BLaER1 (cell line): Measurements from ENCODE around the gene MMS19.

Source experiments
- H3K27ac ChIP-seq: shearing (Covaris generic); formaldehyde crosslinking; 2 replicates; pipeline ENCODE4 v1.8.1; 2022
- H3K27me3 ChIP-seq: shearing (Covaris generic); formaldehyde crosslinking; 2 replicates; pipeline ENCODE4 v1.8.1; 2022
- H3K36me3 ChIP-seq: shearing (Covaris generic); formaldehyde crosslinking; 2 replicates; pipeline ENCODE4 v1.8.1; 2022
- H3K4me1 ChIP-seq: shearing (Covaris generic); formaldehyde crosslinking; 2 replicates; pipeline ENCODE4 v1.8.1; 2022
- H3K4me2 ChIP-seq: shearing (Covaris generic); formaldehyde crosslinking; 2 replicates; pipeline ENCODE4 v1.8.1; 2022
- H3K4me3 ChIP-seq: shearing (Covaris generic); formaldehyde crosslinking; 2 replicates; pipeline ENCODE4 v1.8.1; 2022
- H3K9ac ChIP-seq: shearing (Covaris generic); formaldehyde crosslinking; 2 replicates; pipeline ENCODE4 v1.8.1; 2022
- H3K9me3 ChIP-seq: shearing (Covaris generic); formaldehyde crosslinking; 2 replicates; pipeline ENCODE4 v1.8.1; 2022
- H4K20me1 ChIP-seq: shearing (Covaris generic); formaldehyde crosslinking; 2 replicates; pipeline ENCODE4 v1.8.1; 2022
- Cebpa-rat ChIP-seq: shearing (Covaris generic); IDR thresholded peaks from 2 replicates; pipeline ENCODE4 v1.8.1; 2022

The MMS19 gene

GRCh38 chr10:97468162-97468561 is 30.1 kb downstream of the MMS19 start:
- TF ChIP-seq Cebpa-rat = no peak
- H3K4me1 ChIP-seq = no peaks in the 10 kb centered on the region; the same call in 1 of the 2 replicates
- no peak overlapping the region for H3K27ac ChIP-seq
- no peaks in the 10 kb centered on the region for H3K27me3 ChIP-seq
- no peak overlapping the region for H3K4me3 ChIP-seq
- H3K9ac ChIP-seq = no peak overlapping the region
- H4K20me1 ChIP-seq = peaks cover 34% of the 10 kb centered on the region
- H3K36me3 ChIP-seq = peaks cover 98% of the 10 kb centered on the region
- H3K9me3 ChIP-seq = no peaks in the 10 kb centered on the region
- H3K4me2 ChIP-seq = no peak overlapping the region

- Histone ChIP-seq H3K4me1 (no peaks in the 10 kb centered on the region; the same call in 1 of the 2 replicates), H3K4me3 (no peak overlapping the region), H3K9ac (no peak overlapping the region), H3K4me2 (no peak overlapping the region), H3K9me3 (no peaks in the 10 kb centered on the region), H3K36me3 (peaks cover 98% of the 10 kb centered on the region), H3K27me3 (no peaks in the 10 kb centered on the region), H3K27ac (no peak overlapping the region), H4K20me1 (peaks cover 40% of the 10 kb centered on the region)
- TF ChIP-seq Cebpa-rat = no peak
These were observed 31.5 kb downstream of the MMS19 start for GRCh38 chr10:97466755-97467154.

- TF ChIP-seq Cebpa-rat = no peak
- H3K9me3 ChIP-seq = no peaks in the 10 kb centered on the region
- no peak overlapping the region for H3K9ac ChIP-seq
- no peak overlapping the region for H3K27ac ChIP-seq
- no peak overlapping the region for H3K4me2 ChIP-seq
- no peaks in the 10 kb centered on the region; the same call in 1 of the 2 replicates for H3K4me1 ChIP-seq
- H4K20me1 ChIP-seq = peaks cover 46% of the 10 kb centered on the region
- H3K36me3 ChIP-seq = peaks cover 100% of the 10 kb centered on the region
- H3K27me3 ChIP-seq = no peaks in the 10 kb centered on the region
- no peak overlapping the region for H3K4me3 ChIP-seq
These were observed 32.2 kb downstream of the MMS19 start for GRCh38 chr10:97465982-97466381.

- Histone ChIP-seq H3K4me3 (no peak overlapping the region), H4K20me1 (peaks cover 46% of the 10 kb centered on the region), H3K4me2 (no peak overlapping the region), H3K27ac (no peak overlapping the region), H3K36me3 (peaks cover 100% of the 10 kb centered on the region), H3K9me3 (no peaks in the 10 kb centered on the region), H3K27me3 (no peaks in the 10 kb centered on the region), H3K9ac (no peak overlapping the region), H3K4me1 (no peaks in the 10 kb centered on the region; the same call in 1 of the 2 replicates)
- TF ChIP-seq Cebpa-rat = no peak
These were observed 34.0 kb downstream of the MMS19 start for GRCh38 chr10:97464226-97464625.

- no peak overlapping the region for H3K9ac ChIP-seq
- H3K27me3 ChIP-seq = no peaks in the 10 kb centered on the region
- no peak overlapping the region for H3K4me2 ChIP-seq
- H3K4me3 ChIP-seq = no peak overlapping the region
- no peaks in the 10 kb centered on the region; the same call in 1 of the 2 replicates for H3K4me1 ChIP-seq
- TF ChIP-seq Cebpa-rat = peak; percentile 65; the same call in 1 of the 2 replicates
- no peaks in the 10 kb centered on the region for H3K9me3 ChIP-seq
- peaks cover 100% of the 10 kb centered on the region for H3K36me3 ChIP-seq
- no peak overlapping the region for H3K27ac ChIP-seq
- H4K20me1 ChIP-seq = peaks cover 46% of the 10 kb centered on the region
These were observed 34.7 kb downstream of the MMS19 start for GRCh38 chr10:97463363-97464132.

- H3K4me1 ChIP-seq = no peaks in the 10 kb centered on the region
- H4K20me1 ChIP-seq = peaks cover 41% of the 10 kb centered on the region
These were observed 35.9 kb downstream of the MMS19 start for GRCh38 chr10:97462309-97462708.

GRCh38 chr10:97459933-97460332 is 38.3 kb downstream of the MMS19 start:
- no peak overlapping the region for H3K4me2 ChIP-seq
- TF ChIP-seq Cebpa-rat = no peak
- peaks cover 48% of the 10 kb centered on the region for H4K20me1 ChIP-seq
- H3K9me3 ChIP-seq = no peaks in the 10 kb centered on the region
- no peaks in the 10 kb centered on the region for H3K27me3 ChIP-seq
- H3K4me3 ChIP-seq = no peak overlapping the region
- H3K4me1 ChIP-seq = no peaks in the 10 kb centered on the region
- H3K27ac ChIP-seq = no peak overlapping the region
- no peak overlapping the region for H3K9ac ChIP-seq
- peaks cover 100% of the 10 kb centered on the region for H3K36me3 ChIP-seq

More at GRCh38 chr10:97462309-97462708, 35.9 kb downstream of the MMS19 start:
- Histone ChIP-seq H3K9me3 (no peaks in the 10 kb centered on the region), H3K36me3 (peaks cover 100% of the 10 kb centered on the region), H3K27ac (no peak overlapping the region), H3K4me3 (no peak overlapping the region), H3K27me3 (no peaks in the 10 kb centered on the region), H3K4me2 (no peak overlapping the region), H3K9ac (no peak overlapping the region)
- no peak for TF ChIP-seq Cebpa-rat

GRCh38 chr10:97459111-97459510 is 39.1 kb downstream of the MMS19 start:
- Histone ChIP-seq H3K27me3 (no peaks in the 10 kb centered on the region), H3K4me2 (no peak overlapping the region), H3K27ac (no peak overlapping the region), H3K9ac (no peak overlapping the region), H3K4me1 (peaks cover 5% of the 10 kb centered on the region; the same call in 1 of the 2 replicates), H3K4me3 (no peak overlapping the region), H3K36me3 (peaks cover 100% of the 10 kb centered on the region), H3K9me3 (no peaks in the 10 kb centered on the region), H4K20me1 (peaks cover 49% of the 10 kb centered on the region)
- TF ChIP-seq Cebpa-rat = no peak

- no peak overlapping the region for H3K4me2 ChIP-seq
- no peak for TF ChIP-seq Cebpa-rat
- no peaks in the 10 kb centered on the region for H3K27me3 ChIP-seq
- peaks cover 14% of the 10 kb centered on the region; the same call in 1 of the 2 replicates for H3K4me1 ChIP-seq
- no peak overlapping the region for H3K4me3 ChIP-seq
- peaks cover 60% of the 10 kb centered on the region for H4K20me1 ChIP-seq
- H3K36me3 ChIP-seq = peaks cover 100% of the 10 kb centered on the region
- H3K9ac ChIP-seq = no peak overlapping the region
- H3K9me3 ChIP-seq = no peaks in the 10 kb centered on the region
- H3K27ac ChIP-seq = no peak overlapping the region
These were observed 41.5 kb downstream of the MMS19 start for GRCh38 chr10:97456686-97457065.

GRCh38 chr10:97456034-97456685 is 42.1 kb downstream of the MMS19 start:
- Histone ChIP-seq H3K4me2 (no peak overlapping the region), H3K4me3 (no peak overlapping the region), H3K27me3 (no peaks in the 10 kb centered on the region), H3K9me3 (no peaks in the 10 kb centered on the region), H3K36me3 (peaks cover 100% of the 10 kb centered on the region), H3K4me1 (peaks cover 14% of the 10 kb centered on the region; the same call in 1 of the 2 replicates), H4K20me1 (peaks cover 61% of the 10 kb centered on the region), H3K27ac (no peak overlapping the region), H3K9ac (no peak overlapping the region)
- no peak for TF ChIP-seq Cebpa-rat
